Activated B cell treated with CpG ODN at 0.5 μM for 24 hours (primary cell): Measurements from ENCODE around the gene PLEK. TPM values are rescaled to one million over a fixed set of nuclear protein-coding genes. Genes with fewer than 3 reads are reported as not detected.

Source experiments
- ATAC-seq: fragments of 200-7000 bp; cut with Tn5 transposase; one replicate; pipeline ENCODE4 v1.10.0; 2021; ENCODE audit warnings: low read depth, mild to moderate bottlenecking, moderate library complexity
- CTCF ChIA-PET: fragments of 350-600 bp; sonication (Branson Sonifier 250); formaldehyde crosslinking; loops from one replicate; lab custom pipeline; 2021; ENCODE audit warnings: antibody characterized with exemption; lab: Charles Lee
- POLR2A ChIA-PET: fragments of 350-600 bp; sonication (Branson Sonifier 250); formaldehyde crosslinking; loops from one replicate; lab custom pipeline; 2021; ENCODE audit warnings: antibody characterized with exemption; lab: Charles Lee
- DNase-seq: peaks from one replicate; pipeline ENCODE4 v3.0.0; 2022
- H3K27ac Mint-ChIP-seq: one replicate; pipeline ENCODE4 v1.8.0; 2020; ENCODE audit warnings: mixed read lengths
- H3K27me3 Mint-ChIP-seq: one replicate; pipeline ENCODE4 v1.8.0; 2021; ENCODE audit warnings: mixed read lengths
- H3K36me3 Mint-ChIP-seq: one replicate; pipeline ENCODE4 v1.8.0; 2021; ENCODE audit warnings: low read depth, mixed read lengths
- H3K4me1 Mint-ChIP-seq: one replicate; pipeline ENCODE4 v1.8.0; 2021; ENCODE audit warnings: mixed read lengths
- H3K4me3 Mint-ChIP-seq: one replicate; pipeline ENCODE4 v1.8.0; 2020; ENCODE audit warnings: mild to moderate bottlenecking, mixed read lengths
- H3K9me3 Mint-ChIP-seq: one replicate; pipeline ENCODE4 v1.8.0; 2020; ENCODE audit warnings: mixed read lengths
- CTCF ChIP-seq: fragments of 200-600 bp; IDR thresholded peaks from one replicate; pipeline ENCODE4 v1.8.0; 2022; ENCODE audit warnings: antibody characterized with exemption, mild to moderate bottlenecking
- intact Hi-C: fragments of 100-400 bp; cut with micrococcal nuclease; formaldehyde crosslinking; loops from one replicate; pipeline ENCODE4 v1.15.1; 2024
- total RNA-seq: library from RNA; stranded (reverse); gene quantifications from 2 replicates; pipeline ENCODE4 v1.2.3, GENCODE V29; 2022

Gene PLEK
- total RNA-seq, 1 donor from 2014 or later: 140 TPM

- no peak for TF ChIP-seq CTCF
- no peaks in the 10 kb centered on the region for H3K27me3 Mint-ChIP-seq
- peaks cover 11% of the 10 kb centered on the region for H3K4me1 Mint-ChIP-seq
- intact Hi-C loops: no loop called here
- H3K4me3 Mint-ChIP-seq: no peak overlapping the region
- no peaks in the 10 kb centered on the region for H3K36me3 Mint-ChIP-seq
- DNase-seq (no peak), ATAC-seq (no peak)
- no peaks in the 10 kb centered on the region for H3K9me3 Mint-ChIP-seq
- H3K27ac Mint-ChIP-seq: no peak overlapping the region
- POLR2A ChIA-PET: interaction anchor here (1.8 kb wide), 1 partner anchor 41 kb away, joined by 9 read pairs; no protein-coding TSS in a partner anchor
- CTCF ChIA-PET: interaction anchor here (0.9 to 1.4 kb wide), 2 partner anchors 12 to 13 kb away, joined by 3 to 5 read pairs; no protein-coding TSS in a partner anchor
Observed at GRCh38 chr2:68429311-68429826, 64.3 kb downstream of the PLEK start.

GRCh38 chr2:68431316-68431972 is 66.4 kb downstream of the PLEK start:
- no peak for TF ChIP-seq CTCF
- POLR2A ChIA-PET: interaction anchor here (0.7 kb wide), 1 partner anchor 36 kb away, joined by 3 read pairs; the partner anchor contains the start of genes APLF and FBXO48
- CTCF ChIA-PET: interaction anchor here (0.9 to 3.0 kb wide), 2 partner anchors 10 to 32 kb away, joined by 3 to 13 read pairs; no protein-coding TSS in a partner anchor
- no peak for ATAC-seq
- no peak for DNase-seq
- Mint-ChIP-seq H3K4me1 (peaks cover 28% of the 10 kb centered on the region), H3K27me3 (no peaks in the 10 kb centered on the region), H3K27ac (no peak overlapping the region), H3K36me3 (no peaks in the 10 kb centered on the region), H3K9me3 (no peaks in the 10 kb centered on the region), H3K4me3 (no peak overlapping the region)
- intact Hi-C loops: no loop called here

- no peak for TF ChIP-seq CTCF
- ChIA-PET POLR2A (no interaction called here), CTCF (interaction anchor here (3.0 kb wide), 1 partner anchor 8 kb away, joined by 13 read pairs; no protein-coding TSS in a partner anchor)
- H3K27ac Mint-ChIP-seq: no peak overlapping the region
- peaks cover 43% of the 10 kb centered on the region for H3K4me1 Mint-ChIP-seq
- H3K4me3 Mint-ChIP-seq: no peak overlapping the region
- no peak for ATAC-seq
- H3K36me3 Mint-ChIP-seq: no peaks in the 10 kb centered on the region
- no peaks in the 10 kb centered on the region for H3K9me3 Mint-ChIP-seq
- DNase-seq: no peak
- intact Hi-C loops: loop anchor here (1.0 kb wide), 1 partner anchor 9 kb away; no protein-coding TSS in a partner anchor
- H3K27me3 Mint-ChIP-seq: no peaks in the 10 kb centered on the region
Observed at GRCh38 chr2:68432696-68433658, 67.9 kb downstream of the PLEK start.

GRCh38 chr2:68434981-68435380 is 69.9 kb downstream of the PLEK start:
- H3K9me3 Mint-ChIP-seq: no peaks in the 10 kb centered on the region
- CTCF ChIA-PET: no interaction called here
- peak; percentile 52 for ATAC-seq

More at GRCh38 chr2:68434981-68435380, 69.9 kb downstream of the PLEK start:
- TF ChIP-seq CTCF: no peak
- no peak for DNase-seq
- no peak overlapping the region for H3K27ac Mint-ChIP-seq
- no peaks in the 10 kb centered on the region for H3K36me3 Mint-ChIP-seq
- peaks cover 56% of the 10 kb centered on the region for H3K4me1 Mint-ChIP-seq
- H3K4me3 Mint-ChIP-seq: no peak overlapping the region
- intact Hi-C loops: no loop called here
- POLR2A ChIA-PET: no interaction called here
- H3K27me3 Mint-ChIP-seq: no peaks in the 10 kb centered on the region
